CD8-positive, alpha-beta memory T cell (primary cell): Measurements from ENCODE around the gene MOCS3. TPM values are rescaled to one million over a fixed set of nuclear protein-coding genes. Genes with fewer than 3 reads are reported as not detected.

Experiments
- CTCF ChIA-PET: fragments of 350-600 bp; sonication (Branson Sonifier 250); formaldehyde crosslinking; loops from one replicate; lab custom pipeline; 2021; ENCODE audit warnings: antibody characterized with exemption; lab: Charles Lee
- POLR2A ChIA-PET: fragments of 350-600 bp; sonication (Branson Sonifier 250); formaldehyde crosslinking; loops from one replicate; lab custom pipeline; 2021; ENCODE audit warnings: antibody characterized with exemption; lab: Charles Lee
- DNase-seq, 5 donors: peaks; one replicate each; pipeline versions ENCODE4 v3.0.0 to v3.0.0-alpha.2; 2020 to 2022; ENCODE audit warnings: mixed read lengths in 1 of 5
- H3K27ac ChIP-seq: one replicate; pipeline ENCODE4 v1.7.0; 2013; ENCODE audit warnings: low read depth, mild to moderate bottlenecking, low read length, moderate library complexity
- H3K27me3 ChIP-seq: 2 replicates; pipeline ENCODE4 v1.7.0; 2013; ENCODE audit warnings: low read length, mild to moderate bottlenecking; ENCODE audit not compliant: insufficient read depth, poor library complexity, severe bottlenecking
- H3K36me3 ChIP-seq: 2 replicates; pipeline ENCODE4 v1.7.0; 2013; ENCODE audit warnings: mild to moderate bottlenecking, low read length, moderate library complexity; ENCODE audit not compliant: insufficient read depth
- H3K4me1 ChIP-seq: 2 replicates; pipeline ENCODE4 v1.7.0; 2013; ENCODE audit warnings: mild to moderate bottlenecking, low read length, moderate library complexity; ENCODE audit not compliant: insufficient read depth
- H3K4me3 ChIP-seq: 2 replicates; pipeline ENCODE4 v1.7.0; 2013; ENCODE audit warnings: mild to moderate bottlenecking, low read length
- H3K9me3 ChIP-seq: 2 replicates; pipeline ENCODE4 v1.7.0; 2013; ENCODE audit warnings: mild to moderate bottlenecking, low read length
- H3K27ac Mint-ChIP-seq, 8 donors: one replicate each; pipeline ENCODE4 v1.8.0; 2020 to 2021; ENCODE audit warnings: mixed read lengths in 8 of 8, mild to moderate bottlenecking in 6 of 8, inconsistent platforms in 3 of 8, moderate library complexity in 3 of 8
- H3K27me3 Mint-ChIP-seq, 2 donors: one replicate each; pipeline ENCODE4 v1.8.0; 2020 to 2021; ENCODE audit warnings: mixed read lengths in 2 of 2, mild to moderate bottlenecking in 1 of 2, moderate library complexity in 1 of 2
- H3K36me3 Mint-ChIP-seq, 3 donors: one replicate each; pipeline ENCODE4 v1.8.0; 2020 to 2021; ENCODE audit warnings: mixed read lengths in 3 of 3, inconsistent platforms in 1 of 3, mild to moderate bottlenecking in 1 of 3
- H3K4me1 Mint-ChIP-seq, 3 donors: one replicate each; pipeline ENCODE4 v1.8.0; 2020 to 2021; ENCODE audit warnings: mixed read lengths in 3 of 3, inconsistent platforms in 1 of 3, mild to moderate bottlenecking in 1 of 3
- H3K4me3 Mint-ChIP-seq, 7 donors: one replicate each; pipeline ENCODE4 v1.8.0; 2020 to 2021; ENCODE audit warnings: mixed read lengths in 7 of 7, mild to moderate bottlenecking in 6 of 7, moderate library complexity in 4 of 7, inconsistent platforms in 2 of 7
- H3K9me3 Mint-ChIP-seq, 5 donors: one replicate each; pipeline ENCODE4 v1.8.0; 2020 to 2022; ENCODE audit warnings: mixed read lengths in 5 of 5, mild to moderate bottlenecking in 3 of 5, moderate library complexity in 2 of 5, inconsistent platforms in 1 of 5
- polyA plus RNA-seq: library from polyadenylated mRNA; unstranded; fragments of 300-500 nt; fragmentation: Illumina TruSeq; gene quantifications from one replicate; pipeline ENCODE4 v1.2.3, GENCODE V29; 2021
- total RNA-seq, 2 experiments: library from RNA; stranded (reverse); gene quantifications; one replicate each; pipeline ENCODE4 v1.2.3, GENCODE V29; 2021

Gene MOCS3
- total and polyA plus RNA-seq, 3 experiments from 2014 or later = 3.4 to 8.1 (median 7.9) TPM

DNA sequence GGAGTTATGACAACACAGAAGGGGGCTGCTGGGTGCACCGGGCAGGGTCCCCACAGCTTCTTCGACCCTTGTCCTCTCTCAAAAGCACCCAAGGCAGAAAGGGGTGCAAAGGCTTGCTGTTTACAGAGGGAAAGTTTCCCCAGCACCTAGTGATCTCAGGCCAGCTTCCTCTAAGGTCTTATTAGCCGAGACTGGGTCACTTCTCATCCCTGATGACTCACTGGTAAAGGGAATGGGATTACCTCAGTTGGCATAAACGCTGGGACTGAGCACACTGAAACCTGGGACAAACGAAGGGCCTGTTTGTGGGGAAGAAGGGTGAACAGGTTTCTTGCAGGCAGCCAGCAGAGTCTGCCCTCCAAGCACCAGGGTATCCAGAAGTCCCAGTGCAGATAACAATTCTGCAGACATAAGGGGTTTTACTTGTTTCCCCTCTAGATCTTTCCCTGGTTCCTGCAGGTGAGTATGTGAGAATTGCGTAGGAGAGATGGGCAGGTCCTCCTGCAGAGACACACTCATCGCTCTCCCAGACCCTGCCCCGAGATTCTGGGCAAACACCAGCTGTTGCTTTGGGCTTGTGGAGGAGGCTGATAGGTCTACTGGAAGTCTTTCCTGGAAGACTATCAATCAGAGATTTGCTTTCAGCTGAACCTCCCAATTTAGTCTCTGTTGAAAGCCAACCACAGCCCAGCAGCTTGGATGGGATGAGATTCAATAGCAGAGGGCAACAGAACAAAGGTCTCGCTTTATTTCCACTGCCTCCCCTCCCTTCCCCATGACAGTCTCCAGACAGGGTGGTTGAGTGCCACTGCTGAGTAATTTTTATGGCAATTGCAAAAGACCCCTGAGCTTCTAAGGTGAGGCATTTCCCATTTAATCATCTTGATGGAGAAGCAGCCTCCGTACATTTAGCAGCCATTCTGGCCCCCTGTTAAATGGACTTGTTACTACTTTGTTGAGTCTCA lies 38.6 kb downstream of the MOCS3 start:
- CTCF ChIA-PET = interaction anchor here (1.3 to 3.1 kb wide), 2 partner anchors 10 to 16 kb away, joined by 5 to 16 read pairs; no protein-coding TSS in a partner anchor
- H3K27me3 Mint-ChIP-seq = peaks cover 20 to 39% of the 10 kb centered on the region in 2 donors
- H3K4me3 Mint-ChIP-seq = no peak overlapping the region
- H3K4me3 ChIP-seq = no peak overlapping the region
- peaks cover 0 to 2% (median 0%) of the 10 kb centered on the region in 3 donors for H3K4me1 Mint-ChIP-seq
- H3K36me3 Mint-ChIP-seq = no peaks in the 10 kb centered on the region
- H3K27ac ChIP-seq = no peak overlapping the region
- no peaks in the 10 kb centered on the region for H3K36me3 ChIP-seq
- DNase-seq = no peak
- peaks cover 4% of the 10 kb centered on the region for H3K27me3 ChIP-seq
- no peaks in the 10 kb centered on the region for H3K9me3 Mint-ChIP-seq
- no peak overlapping the region for H3K27ac Mint-ChIP-seq
- no peaks in the 10 kb centered on the region for H3K9me3 ChIP-seq
- POLR2A ChIA-PET = no interaction called here
- H3K4me1 ChIP-seq = no peaks in the 10 kb centered on the region

DNA sequence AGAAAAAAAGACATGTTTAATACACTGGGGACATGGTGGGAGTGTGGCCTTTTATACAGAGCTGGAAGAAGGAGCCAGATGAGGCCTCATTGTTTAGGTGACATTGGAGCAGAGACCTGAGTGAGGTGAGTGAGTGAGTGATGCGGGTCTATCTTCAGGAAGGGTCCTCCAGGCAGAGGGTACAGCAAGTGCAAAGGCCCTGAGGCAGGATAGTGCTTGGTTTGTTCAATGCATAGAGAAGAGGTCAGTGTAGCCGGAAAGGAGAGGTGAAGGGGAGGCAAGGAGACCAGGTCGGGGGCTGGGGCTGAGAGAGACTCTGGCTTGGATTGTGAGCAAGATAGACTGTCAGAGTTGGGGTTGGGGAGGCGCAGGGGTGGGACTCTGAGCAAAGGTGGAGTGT lies 40.7 kb downstream of the MOCS3 start:
- no peak overlapping the region for H3K4me3 ChIP-seq
- no peak overlapping the region for H3K27ac ChIP-seq
- Mint-ChIP-seq H3K27ac (no peak overlapping the region), H3K4me1 (no peaks in the 10 kb centered on the region), H3K27me3 (peaks cover 20 to 46% of the 10 kb centered on the region in 2 donors), H3K9me3 (no peaks in the 10 kb centered on the region), H3K4me3 (no peak overlapping the region), H3K36me3 (no peaks in the 10 kb centered on the region)
- H3K36me3 ChIP-seq = no peaks in the 10 kb centered on the region
- ChIA-PET POLR2A (no interaction called here), CTCF (no interaction called here)
- no peaks in the 10 kb centered on the region for H3K9me3 ChIP-seq
- H3K4me1 ChIP-seq = no peaks in the 10 kb centered on the region
- H3K27me3 ChIP-seq = peaks cover 4% of the 10 kb centered on the region
- DNase-seq = no peak

DNA sequence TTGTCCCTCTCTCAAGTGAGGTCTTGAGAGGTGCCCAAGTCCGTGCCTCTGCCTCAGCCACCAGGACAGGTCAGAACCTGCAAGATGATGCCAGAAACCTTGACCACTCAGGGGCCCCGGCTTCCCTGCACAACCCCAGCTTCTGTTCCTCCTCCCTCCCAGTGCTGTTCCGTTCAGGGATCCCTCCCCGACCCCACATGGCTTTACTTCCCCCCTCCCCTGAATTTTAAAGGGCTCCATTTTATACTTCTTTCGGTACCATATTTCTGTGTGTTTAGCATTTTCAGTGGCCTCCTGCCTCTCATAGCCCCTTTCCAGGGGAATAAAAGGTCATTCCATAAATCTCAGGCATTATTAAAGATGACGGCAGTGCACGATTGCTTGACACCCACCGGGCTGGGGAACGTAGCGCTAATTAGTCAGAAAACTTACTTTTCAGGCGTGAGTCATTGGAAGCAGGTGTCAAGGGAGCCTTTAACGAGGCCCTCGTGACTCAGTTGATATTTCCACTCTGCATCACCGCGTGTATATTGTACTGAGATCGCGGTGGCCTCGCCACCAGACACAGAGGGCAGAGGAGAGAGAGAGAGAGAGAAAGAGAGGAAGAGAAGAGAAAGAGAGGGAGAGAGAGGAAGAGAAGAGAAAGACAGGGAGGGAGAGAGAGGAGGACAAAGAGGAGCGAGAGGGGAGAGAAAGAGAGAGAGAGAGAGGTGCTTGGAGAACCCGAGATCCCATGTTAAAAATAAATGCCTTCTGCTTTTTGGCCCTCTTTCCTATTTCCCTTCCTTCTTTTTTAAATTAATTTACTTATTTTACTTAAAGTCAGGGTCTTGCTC lies 43.0 kb downstream of the MOCS3 start:
- no peaks in the 10 kb centered on the region for H3K4me1 Mint-ChIP-seq
- no peaks in the 10 kb centered on the region for H3K9me3 ChIP-seq
- no peak overlapping the region for H3K4me3 ChIP-seq
- H3K4me3 Mint-ChIP-seq = no peak overlapping the region
- no peak overlapping the region for H3K27ac Mint-ChIP-seq
- no peaks in the 10 kb centered on the region for H3K4me1 ChIP-seq
- ChIA-PET CTCF (no interaction called here), POLR2A (no interaction called here)
- H3K36me3 Mint-ChIP-seq = no peaks in the 10 kb centered on the region
- H3K36me3 ChIP-seq = no peaks in the 10 kb centered on the region
- H3K27me3 ChIP-seq = peaks cover 4% of the 10 kb centered on the region
- H3K27me3 Mint-ChIP-seq = peaks cover 21 to 57% of the 10 kb centered on the region in 2 donors
- no peaks in the 10 kb centered on the region for H3K9me3 Mint-ChIP-seq
- no peak for DNase-seq
- no peak overlapping the region for H3K27ac ChIP-seq

DNA sequence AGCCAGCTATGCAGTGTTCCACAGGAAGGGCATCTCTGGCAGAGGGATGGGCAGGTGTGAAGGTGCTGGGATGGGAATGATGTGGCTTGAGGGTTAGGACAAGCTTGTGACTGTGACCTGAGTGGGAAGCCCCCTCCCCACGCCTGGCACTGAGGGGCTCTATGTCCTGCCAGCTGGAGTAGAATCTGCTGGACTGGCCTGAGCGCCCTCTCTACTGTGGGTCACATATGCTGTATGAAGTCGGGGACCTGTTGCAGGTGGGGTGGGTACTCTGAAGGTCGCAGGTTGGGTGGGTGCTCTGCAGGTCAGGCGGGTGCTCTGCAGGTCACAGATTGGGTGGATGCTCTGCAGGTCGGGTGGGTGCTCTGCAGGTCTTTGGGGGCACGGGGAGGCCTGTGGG lies 44.0 kb downstream of the MOCS3 start:
- H3K4me1 Mint-ChIP-seq = no peaks in the 10 kb centered on the region
- Histone ChIP-seq H3K4me1 (no peaks in the 10 kb centered on the region), H3K36me3 (no peaks in the 10 kb centered on the region), H3K4me3 (no peak overlapping the region), H3K9me3 (no peaks in the 10 kb centered on the region), H3K27ac (no peak overlapping the region), H3K27me3 (peaks cover 4% of the 10 kb centered on the region)
- H3K9me3 Mint-ChIP-seq = no peaks in the 10 kb centered on the region
- CTCF ChIA-PET = no interaction called here
- no peak for DNase-seq
- H3K4me3 Mint-ChIP-seq = no peak overlapping the region
- H3K27ac Mint-ChIP-seq = peak overlapping the region in 1 of 8 donors; percentile 3
- no peaks in the 10 kb centered on the region for H3K36me3 Mint-ChIP-seq
- peaks cover 23 to 57% of the 10 kb centered on the region in 2 donors for H3K27me3 Mint-ChIP-seq
- POLR2A ChIA-PET = no interaction called here

DNA sequence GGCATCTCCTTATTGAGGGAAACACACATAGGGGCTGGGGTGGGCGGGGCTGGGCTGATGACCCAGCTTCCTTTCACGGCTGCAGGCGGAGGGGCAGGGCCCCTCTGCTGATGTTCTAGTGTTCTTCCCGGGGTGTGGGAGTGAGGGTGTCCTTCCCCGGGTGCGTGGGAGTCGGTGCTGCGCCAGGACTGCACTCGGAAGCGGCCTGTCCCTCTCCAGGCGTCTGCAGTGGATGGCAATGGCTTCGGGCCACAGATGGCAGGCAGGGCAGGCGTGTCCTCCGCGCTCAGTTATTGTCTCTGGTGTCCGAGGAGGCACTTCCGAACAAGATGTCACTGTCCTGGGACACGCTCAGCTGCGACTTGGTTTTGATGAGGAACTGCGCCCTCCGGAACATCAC lies 45.1 kb downstream of the MOCS3 start:
- H3K4me1 Mint-ChIP-seq = no peaks in the 10 kb centered on the region
- POLR2A ChIA-PET = no interaction called here
- DNase-seq = no peak
- Histone ChIP-seq H3K27me3 (peaks cover 4% of the 10 kb centered on the region), H3K9me3 (no peaks in the 10 kb centered on the region), H3K4me3 (no peak overlapping the region), H3K36me3 (no peaks in the 10 kb centered on the region), H3K4me1 (no peaks in the 10 kb centered on the region), H3K27ac (no peak overlapping the region)
- H3K4me3 Mint-ChIP-seq = no peak overlapping the region
- peaks cover 23 to 49% of the 10 kb centered on the region in 2 donors for H3K27me3 Mint-ChIP-seq
- no peaks in the 10 kb centered on the region for H3K36me3 Mint-ChIP-seq
- no peak overlapping the region for H3K27ac Mint-ChIP-seq
- CTCF ChIA-PET = no interaction called here
- H3K9me3 Mint-ChIP-seq = no peaks in the 10 kb centered on the region

DNA sequence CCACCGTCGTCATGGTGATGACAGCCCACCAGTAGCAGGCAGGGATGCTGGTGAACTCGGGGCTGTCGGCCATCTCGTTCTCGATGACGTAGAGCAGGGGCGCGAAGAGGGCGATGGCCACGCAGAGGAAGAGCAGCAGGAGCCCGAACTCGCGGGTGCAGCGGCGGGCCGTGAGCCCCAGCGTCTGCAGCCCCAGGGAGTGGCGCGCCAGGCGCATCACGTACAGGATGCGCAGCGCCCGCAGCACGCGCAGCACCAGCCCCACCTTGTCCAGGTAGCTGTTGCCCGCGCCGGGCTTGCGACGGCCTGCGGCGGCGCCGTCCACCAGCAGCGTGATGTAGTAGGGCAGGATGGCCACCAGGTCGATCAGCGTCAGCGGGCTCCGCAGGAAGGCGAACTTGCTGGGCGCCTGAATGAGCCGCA lies 45.7 kb downstream of the MOCS3 start:
- Mint-ChIP-seq H3K36me3 (no peaks in the 10 kb centered on the region), H3K4me3 (no peak overlapping the region), H3K9me3 (no peaks in the 10 kb centered on the region), H3K4me1 (no peaks in the 10 kb centered on the region), H3K27me3 (peaks cover 23 to 43% of the 10 kb centered on the region in 2 donors), H3K27ac (no peak overlapping the region)
- no peak for DNase-seq
- Histone ChIP-seq H3K4me1 (no peaks in the 10 kb centered on the region), H3K4me3 (no peak overlapping the region), H3K9me3 (no peaks in the 10 kb centered on the region), H3K27me3 (peaks cover 4% of the 10 kb centered on the region), H3K27ac (no peak overlapping the region), H3K36me3 (no peaks in the 10 kb centered on the region)
- ChIA-PET CTCF (no interaction called here), POLR2A (no interaction called here)

DNA sequence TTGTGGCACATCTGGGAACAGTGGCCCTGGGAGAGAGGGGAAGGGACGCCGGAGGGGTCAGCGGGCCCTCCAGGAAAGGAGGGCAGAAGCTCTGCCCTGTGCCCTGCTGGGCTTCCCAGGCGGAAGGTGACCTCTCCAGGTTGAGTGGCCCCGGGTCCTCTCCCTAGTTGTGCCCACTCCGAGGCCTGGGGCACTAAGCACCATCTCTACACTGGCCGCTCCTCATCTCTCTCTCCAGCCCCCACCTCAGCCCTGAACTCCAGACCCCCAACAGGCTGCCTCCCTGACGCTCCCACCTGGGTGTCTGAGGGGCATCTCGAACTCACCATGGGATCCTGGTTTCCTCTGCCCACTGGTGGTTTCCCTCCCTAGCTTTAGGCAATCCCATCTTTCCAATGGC lies 46.2 kb downstream of the MOCS3 start:
- no peak overlapping the region for H3K27ac Mint-ChIP-seq
- POLR2A ChIA-PET = no interaction called here
- no peaks in the 10 kb centered on the region for H3K9me3 Mint-ChIP-seq
- no peaks in the 10 kb centered on the region for H3K36me3 ChIP-seq
- H3K36me3 Mint-ChIP-seq = no peaks in the 10 kb centered on the region
- CTCF ChIA-PET = no interaction called here
- no peak overlapping the region for H3K4me3 ChIP-seq
- peaks cover 23 to 40% of the 10 kb centered on the region in 2 donors for H3K27me3 Mint-ChIP-seq
- H3K4me3 Mint-ChIP-seq = no peak overlapping the region
- H3K4me1 ChIP-seq = no peaks in the 10 kb centered on the region
- H3K9me3 ChIP-seq = no peaks in the 10 kb centered on the region
- no peak overlapping the region for H3K27ac ChIP-seq
- DNase-seq = no peak
- H3K4me1 Mint-ChIP-seq = no peaks in the 10 kb centered on the region
- H3K27me3 ChIP-seq = peaks cover 4% of the 10 kb centered on the region

DNA sequence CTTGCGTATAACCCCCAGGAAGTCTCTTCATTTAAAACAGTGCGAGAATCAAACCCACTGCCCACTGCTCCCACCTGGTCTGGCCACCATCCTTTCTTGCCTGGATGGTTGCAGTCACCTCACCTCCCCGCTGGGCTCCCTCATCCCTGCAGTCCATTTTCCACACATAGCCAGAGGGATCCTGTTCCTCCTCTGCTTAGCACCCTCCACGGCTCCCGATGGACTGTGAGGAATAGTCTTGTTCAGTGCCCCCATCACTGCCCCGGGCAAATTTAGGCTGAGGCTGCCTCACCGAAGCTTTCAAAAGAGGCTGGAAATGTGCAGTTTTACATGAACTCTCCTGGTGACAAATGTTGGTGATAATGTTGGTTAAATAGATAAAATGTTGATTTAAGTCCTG lies 46.6 kb downstream of the MOCS3 start:
- no peaks in the 10 kb centered on the region for H3K4me1 ChIP-seq
- Mint-ChIP-seq H3K9me3 (no peaks in the 10 kb centered on the region), H3K4me1 (no peaks in the 10 kb centered on the region), H3K27ac (no peak overlapping the region), H3K27me3 (peaks cover 20 to 37% of the 10 kb centered on the region in 2 donors), H3K36me3 (no peaks in the 10 kb centered on the region), H3K4me3 (no peak overlapping the region)
- no peak overlapping the region for H3K27ac ChIP-seq
- H3K4me3 ChIP-seq = no peak overlapping the region
- DNase-seq = no peak
- ChIA-PET POLR2A (no interaction called here), CTCF (no interaction called here)
- H3K9me3 ChIP-seq = no peaks in the 10 kb centered on the region
- peaks cover 4% of the 10 kb centered on the region for H3K27me3 ChIP-seq
- no peaks in the 10 kb centered on the region for H3K36me3 ChIP-seq
